HCT116 (cell line): Measurements from ENCODE around the gene IL37. TPM values are rescaled to one million over a fixed set of nuclear protein-coding genes. Genes with fewer than 3 reads are reported as not detected.
A peak's percentile ranks its signal among the peaks of the same experiment; 100 is the strongest.

Source experiments
- ATAC-seq: fragments of 200-7000 bp; cut with Tn5 transposase; 2 replicates; pipeline ENCODE4 v1.9.1; 2020; ENCODE audit warnings: mild to moderate bottlenecking, moderate library complexity
- BruUV-seq: library from RNA; stranded (reverse); fragments of 400-500 nt; replicated peaks from 2 replicates; lab custom pipeline; 2021; lab: Mats Ljungman, UMichigan
- CTCF ChIA-PET: fragments of 300-600 bp; sonication (Branson Sonifier 250); formaldehyde crosslinking; loops from one replicate; lab custom pipeline; 2021; ENCODE audit warnings: antibody characterized with exemption; lab: Charles Lee
- POLR2A ChIA-PET: fragments of 300-600, 350-600 bp; sonication (Branson Sonifier 250); formaldehyde crosslinking; loops from one replicate; lab custom pipeline; 2021; ENCODE audit warnings: antibody characterized with exemption; lab: Charles Lee
- RAD21 ChIA-PET, 2 experiments: fragments of 300-600 bp; sonication (Branson Sonifier 250); formaldehyde crosslinking; loops; one replicate each; lab custom pipeline; 2023; ENCODE audit warnings: low total read pairs in 2 of 2; ENCODE audit not compliant: uncharacterized antibody in 2 of 2, unreplicated experiment in 2 of 2, low non-redundant PET in 1 of 2; lab: Charles Lee
- DNase-seq: peaks from one replicate; pipeline ENCODE4 v3.0.0-alpha.2; 2010; ENCODE audit warnings: low read depth, low spot score
- H2AFZ ChIP-seq: fragments of 200-600 bp; shearing (Covaris generic), sonication (generic); 2 replicates; pipeline ENCODE4 v1.6.1; 2017; ENCODE audit warnings: low read depth, mixed run types, mixed read lengths, antibody characterized with exemption, low read length; ENCODE audit not compliant: poor library complexity, severe bottlenecking
- H3K27ac ChIP-seq: 2 replicates; pipeline ENCODE4 v1.5.1; 2012; ENCODE audit warnings: low read depth, low read length
- H3K27me3 ChIP-seq: fragments of 200-600 bp; sonication (generic); 2 replicates; pipeline ENCODE4 v1.6.1; 2016; ENCODE audit warnings: mixed run types, low read length, mixed read lengths; ENCODE audit not compliant: insufficient read depth
- H3K36me3 ChIP-seq, 2 experiments: fragments of 200-500 bp in 1 of 2; fragments of 200-600 bp in 1 of 2; sonication (Bioruptor generic) in 1 of 2; sonication (generic) in 1 of 2; 2 replicates each; pipeline versions ENCODE4 v1.5.1 to v1.6.1; 2014 to 2016; ENCODE audit warnings: low read length in 2 of 2, inconsistent platforms in 1 of 2, mixed read lengths in 1 of 2, mixed run types in 1 of 2; ENCODE audit not compliant: insufficient read depth in 2 of 2, control insufficient read depth in 1 of 2
- H3K4me1 ChIP-seq, 2 experiments: fragments of 200-600 bp in 1 of 2; sonication (generic) in 1 of 2; 2 replicates each; pipeline versions ENCODE4 v1.5.1 to v1.6.1; 2012 to 2017; ENCODE audit warnings: low read length in 2 of 2, inconsistent platforms in 1 of 2, mild to moderate bottlenecking in 1 of 2, mixed read lengths in 1 of 2, mixed run types in 1 of 2, moderate library complexity in 1 of 2; ENCODE audit not compliant: insufficient read depth in 2 of 2, control insufficient read depth in 1 of 2
- H3K4me2 ChIP-seq: fragments of 200-600 bp; sonication (generic); 2 replicates; pipeline ENCODE4 v1.6.1; 2017; ENCODE audit warnings: mixed run types, low read length, mixed read lengths
- H3K4me3 ChIP-seq, 2 experiments: fragments of 200-600 bp in 1 of 2; sonication (generic) in 1 of 2; replicated peaks in 1 of 2; 2 replicates each; pipeline ENCODE4 v1.5.1; 2011 to 2016; ENCODE audit warnings: low read length in 2 of 2, control low read depth in 1 of 2, low read depth in 1 of 2, mild to moderate bottlenecking in 1 of 2, mixed read lengths in 1 of 2, mixed run types in 1 of 2
- H3K79me2 ChIP-seq: fragments of 200-600 bp; sonication (generic); 2 replicates; pipeline ENCODE4 v1.6.1; 2017; ENCODE audit warnings: mild to moderate bottlenecking, mixed run types, low read length, moderate library complexity, mixed read lengths; ENCODE audit not compliant: insufficient read depth
- H3K9ac ChIP-seq: fragments of 200-600 bp; sonication (generic); 2 replicates; pipeline ENCODE4 v1.6.1; 2016; ENCODE audit warnings: low read length, mixed read lengths
- H3K9me2 ChIP-seq: fragments of 200-600 bp; sonication (generic), shearing (Covaris generic); 2 replicates; pipeline ENCODE4 v1.6.1; 2017; ENCODE audit warnings: mixed run types, mild to moderate bottlenecking, moderate library complexity; ENCODE audit not compliant: insufficient read depth
- H3K9me3 ChIP-seq, 2 experiments: fragments of 200-500 bp in 1 of 2; fragments of 200-600 bp in 1 of 2; sonication (Bioruptor generic) in 1 of 2; sonication (generic) in 1 of 2; 2 replicates each; pipeline ENCODE4 v1.6.1; 2014 to 2017; ENCODE audit warnings: low read length in 2 of 2, mixed read lengths in 2 of 2, inconsistent platforms in 1 of 2, low read depth in 1 of 2, mild to moderate bottlenecking in 1 of 2, mixed run types in 1 of 2, moderate library complexity in 1 of 2; ENCODE audit not compliant: control insufficient read depth in 1 of 2, insufficient read depth in 1 of 2
- H4K20me1 ChIP-seq: fragments of 200-600 bp; sonication (generic), shearing (Covaris generic); 2 replicates; pipeline ENCODE4 v1.6.1; 2017; ENCODE audit warnings: mixed run types, mild to moderate bottlenecking, moderate library complexity; ENCODE audit not compliant: insufficient read depth
- ATF3 ChIP-seq: IDR thresholded peaks from 2 replicates; pipeline ENCODE4 v1.6.1; 2012
- CBX3 ChIP-seq: IDR thresholded peaks from 2 replicates; pipeline ENCODE4 v1.6.1; 2012; ENCODE audit warnings: low read depth
- CEBPB ChIP-seq: IDR thresholded peaks from 2 replicates; pipeline ENCODE4 v1.6.1; 2012; ENCODE audit warnings: low read depth
- CTCF ChIP-seq, 3 experiments: fragments of 200-600 bp in 1 of 3; sonication (generic) in 1 of 3; IDR thresholded peaks in 2 of 3; conservative IDR thresholded peaks in 1 of 3; 2 replicates each; pipeline ENCODE4 v1.5.1; 2012 to 2017; ENCODE audit warnings: low read depth in 2 of 3, low read length in 2 of 3, antibody characterized with exemption in 1 of 3, borderline replicate concordance in 1 of 3, control low read depth in 1 of 3, mild to moderate bottlenecking in 1 of 3, mixed read lengths in 1 of 3, mixed run types in 1 of 3, moderate library complexity in 1 of 3; ENCODE audit not compliant: insufficient read depth in 1 of 3
- EGR1 ChIP-seq: IDR thresholded peaks from 2 replicates; pipeline ENCODE4 v1.6.1; 2012; ENCODE audit warnings: low read depth
- ELF1 ChIP-seq: IDR thresholded peaks from 2 replicates; pipeline ENCODE4 v1.6.1; 2012; ENCODE audit warnings: low read depth, borderline replicate concordance
- EZH2 ChIP-seq: fragments of 200-600 bp; sonication (generic); IDR thresholded peaks from 2 replicates; pipeline ENCODE4 v1.6.1; 2017; ENCODE audit warnings: antibody characterized with exemption, mixed run types
- EZH2phosphoT487 ChIP-seq: fragments of 200-600 bp; IDR thresholded peaks from 2 replicates; pipeline ENCODE4 v1.6.1; 2018; ENCODE audit warnings: antibody characterized with exemption, borderline replicate concordance
- FOSL1 ChIP-seq: IDR thresholded peaks from 2 replicates; pipeline ENCODE4 v1.6.1; 2012; ENCODE audit warnings: low read depth
- JUND ChIP-seq: IDR thresholded peaks from 2 replicates; pipeline ENCODE4 v1.6.1; 2012
- POLR2AphosphoS5 ChIP-seq: IDR thresholded peaks from 2 replicates; pipeline ENCODE4 v1.6.1; 2011; ENCODE audit warnings: mild to moderate bottlenecking, low read depth, low read length, moderate library complexity
- RAD21 ChIP-seq: IDR thresholded peaks from 2 replicates; pipeline ENCODE4 v1.6.1; 2012; ENCODE audit warnings: low read depth, mild to moderate bottlenecking
- SIN3A ChIP-seq: IDR thresholded peaks from 2 replicates; pipeline ENCODE4 v1.6.1; 2012; ENCODE audit warnings: low read depth
- SP1 ChIP-seq: IDR thresholded peaks from 2 replicates; pipeline ENCODE4 v1.6.1; 2012; ENCODE audit warnings: low read depth
- SRF ChIP-seq: IDR thresholded peaks from 2 replicates; pipeline ENCODE4 v1.6.1; 2012; ENCODE audit warnings: low read depth
- TCF7L2 ChIP-seq: IDR thresholded peaks from 2 replicates; pipeline ENCODE4 v1.7.0; 2011; ENCODE audit warnings: borderline replicate concordance, inconsistent platforms; ENCODE audit not compliant: insufficient read depth, insufficient read length; ENCODE audit errors: extremely low read depth
- YY1 ChIP-seq: IDR thresholded peaks from 2 replicates; pipeline ENCODE4 v1.6.1; 2011; ENCODE audit warnings: low read length, low read depth, moderate library complexity, mild to moderate bottlenecking; ENCODE audit not compliant: insufficient replicate concordance; ENCODE audit errors: extremely low read depth
- ZBTB33 ChIP-seq: IDR thresholded peaks from 2 replicates; pipeline ENCODE4 v1.6.1; 2011; ENCODE audit warnings: mild to moderate bottlenecking, low read length, moderate library complexity; ENCODE audit not compliant: insufficient replicate concordance; ENCODE audit errors: extremely low read depth
- ZFX ChIP-seq: fragments of 450-650 bp; IDR thresholded peaks from 2 replicates; pipeline ENCODE4 v1.6.1; 2017
- intact Hi-C: fragments of 100-400 bp; cut with micrococcal nuclease; formaldehyde crosslinking; loops from 2 replicates; pipeline ENCODE4 v1.10.0; 2022
- total RNA-seq: library from RNA; stranded (reverse); gene quantifications from one replicate; pipeline ENCODE4 v1.2.1, GENCODE V29; 2021; ENCODE audit not compliant: unreplicated experiment

IL37 gene
- total RNA-seq, 1 experiment from 2014 or later, result not detected

- no peaks in the 10 kb centered on the region for H3K36me3 ChIP-seq
- 0 out of 2 replicates have a peak overlapping the region, but pooled peaks have one; percentile 2 for H3K4me2 ChIP-seq
- RAD21 ChIA-PET, result interaction anchor here in 1 of 2 experiments (1.0 kb wide), 1 partner anchor 159 kb away, joined by 3 read pairs; no protein-coding TSS in a partner anchor
- no peaks in the 10 kb centered on the region for H3K9me2 ChIP-seq
- H3K27ac ChIP-seq, result no peak overlapping the region
- POLR2A ChIA-PET, result interaction anchor here (0.6 to 1.0 kb wide), 3 partner anchors 15 to 307 kb away, joined by 3 read pairs; no protein-coding TSS in a partner anchor
- CTCF ChIA-PET, result interaction anchor here (0.7 to 3.3 kb wide), 14 partner anchors 9 to 260 kb away, joined by 3 to 50 read pairs (median 4); partner anchors contain the start of gene IL1B
- intact Hi-C loops, result loop anchor here (1.0 to 5.0 kb wide), 3 partner anchors 56 to 283 kb away; no protein-coding TSS in a partner anchor
- H3K9me3 ChIP-seq, result no peaks in the 10 kb centered on the region
- no peaks in the 10 kb centered on the region for H4K20me1 ChIP-seq
- H3K27me3 ChIP-seq, result no peaks in the 10 kb centered on the region
- H3K79me2 ChIP-seq, result no peaks in the 10 kb centered on the region
- DNase-seq, result peak; percentile 40
- BruUV-seq, result no TSS peak
- H3K4me3 ChIP-seq, result no peak overlapping the region
- H3K9ac ChIP-seq, result no peak overlapping the region
- peak overlapping the region; percentile 48 for H2AFZ ChIP-seq
- peaks cover 3 to 18% of the 10 kb centered on the region in 2 experiments; a peak in 3 of 4 replicates for H3K4me1 ChIP-seq
- ATAC-seq, result peak; percentile 91
- TF ChIP-seq EZH2phosphoT487 (no peak), YY1 (no peak), ATF3 (no peak), RAD21 (peak; percentile 90), CEBPB (no peak), POLR2AphosphoS5 (no peak), SRF (no peak; the same call in 1 of the 2 replicates), CBX3 (peak; percentile 46; the same call in 1 of the 2 replicates), EGR1 (no peak), SIN3A (no peak), EZH2 (no peak), ELF1 (no peak), JUND (no peak), ZFX (no peak), TCF7L2 (no peak), ZBTB33 (no peak), FOSL1 (no peak), CTCF (IDR thresholded peaks at IDR 0.05 in 2 of 3, conservative IDR thresholded peaks at IDR 0.05 in 1 of 3; ENCODE audit: borderline replicate concordance in 1 of 3, insufficient read depth in 1 of 3, low read depth in 2 of 3, low read length in 2 of 3) (peak; percentile 79 to 96 (median 93)), SP1 (no peak)
Measured at GRCh38 chr2:112884869-112885505, 26.0 kb upstream of the IL37 start.
